HG03095 (cell line): ENCODE data around the gene TMCC3.

Source experiments
- ATAC-seq: cut with Tn5 transposase; IDR thresholded peaks from one replicate; pipeline ENCODE4 v1.9.1; 2021; ENCODE audit warnings: moderate library complexity; ENCODE audit not compliant: unreplicated experiment

The TMCC3 gene

DNA sequence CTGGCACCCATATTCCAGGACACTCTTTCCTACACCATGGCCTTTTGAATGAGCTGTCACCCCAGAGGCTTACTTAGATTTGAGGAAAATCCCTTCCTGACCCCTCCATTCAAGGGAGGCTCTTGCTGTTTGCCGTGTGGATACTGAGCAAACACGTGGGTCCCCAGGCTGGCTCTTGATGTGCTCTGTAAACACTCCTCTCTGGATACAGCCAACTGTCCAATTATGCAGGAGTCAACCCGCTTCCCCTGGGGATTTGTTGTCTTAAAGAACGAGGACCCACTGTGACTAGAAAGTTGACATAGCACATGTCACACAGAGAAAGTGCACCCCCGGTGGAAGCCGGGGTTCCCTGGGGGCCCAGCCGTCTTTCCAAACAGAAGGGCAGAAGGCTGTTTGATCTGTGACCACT, 114.8 kb downstream of the TMCC3 start:
- no peak for ATAC-seq

DNA sequence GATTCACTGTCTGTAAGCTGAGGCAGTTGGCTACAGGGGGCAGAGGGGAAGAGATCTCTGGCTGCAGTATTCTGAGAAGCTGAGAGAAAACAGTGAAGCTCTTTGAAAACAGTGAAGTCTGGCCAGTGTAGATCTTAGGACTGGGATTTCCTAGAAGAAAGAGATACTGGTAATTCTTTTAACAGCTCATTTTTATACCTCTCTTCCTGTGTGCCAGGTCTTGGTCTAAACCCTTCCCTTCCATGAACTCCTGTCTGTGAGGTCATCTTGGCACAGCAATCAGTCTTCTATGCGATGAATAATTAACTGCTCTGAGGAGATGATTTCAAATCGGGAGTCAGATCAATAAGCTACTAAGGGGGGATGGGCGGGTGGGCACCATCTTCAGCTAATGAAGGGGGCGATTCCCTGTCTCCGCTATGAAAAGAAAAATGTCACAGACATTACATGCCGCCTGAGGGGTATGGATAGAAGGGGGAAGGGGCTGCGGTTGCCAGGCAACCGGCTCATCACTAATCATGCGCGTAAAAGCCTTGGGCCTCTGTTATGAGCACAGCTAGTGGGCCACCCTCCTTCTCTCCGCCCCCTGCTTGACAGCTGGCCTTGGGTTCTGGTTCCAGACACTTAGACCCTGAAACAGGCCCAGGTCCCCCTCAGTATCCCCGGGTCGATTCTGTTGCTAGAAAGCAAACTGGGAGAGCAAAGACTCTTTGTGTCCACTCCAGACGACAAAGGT, 115.4 kb downstream of the TMCC3 start:
- no peak for ATAC-seq

DNA sequence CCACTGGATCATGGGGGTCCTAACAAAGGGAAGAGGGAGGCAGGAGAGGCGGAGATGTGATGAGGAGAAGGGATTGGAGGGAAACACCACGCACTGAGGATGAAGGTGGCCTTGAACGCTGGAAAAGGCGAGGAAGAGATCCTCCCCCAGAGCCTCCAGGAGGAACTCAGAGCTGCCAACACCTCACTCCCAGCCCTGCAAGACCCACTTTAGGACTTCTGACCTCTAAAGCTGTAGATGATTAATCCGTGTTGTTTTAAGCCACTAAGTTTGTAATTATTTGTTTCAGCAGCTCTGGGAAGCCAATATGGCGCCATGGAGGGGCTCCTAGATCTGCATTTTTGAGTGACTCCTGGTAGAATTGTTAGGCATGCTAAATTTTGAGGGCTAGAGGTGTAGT, 116.1 kb downstream of the TMCC3 start:
- ATAC-seq = no peak

DNA sequence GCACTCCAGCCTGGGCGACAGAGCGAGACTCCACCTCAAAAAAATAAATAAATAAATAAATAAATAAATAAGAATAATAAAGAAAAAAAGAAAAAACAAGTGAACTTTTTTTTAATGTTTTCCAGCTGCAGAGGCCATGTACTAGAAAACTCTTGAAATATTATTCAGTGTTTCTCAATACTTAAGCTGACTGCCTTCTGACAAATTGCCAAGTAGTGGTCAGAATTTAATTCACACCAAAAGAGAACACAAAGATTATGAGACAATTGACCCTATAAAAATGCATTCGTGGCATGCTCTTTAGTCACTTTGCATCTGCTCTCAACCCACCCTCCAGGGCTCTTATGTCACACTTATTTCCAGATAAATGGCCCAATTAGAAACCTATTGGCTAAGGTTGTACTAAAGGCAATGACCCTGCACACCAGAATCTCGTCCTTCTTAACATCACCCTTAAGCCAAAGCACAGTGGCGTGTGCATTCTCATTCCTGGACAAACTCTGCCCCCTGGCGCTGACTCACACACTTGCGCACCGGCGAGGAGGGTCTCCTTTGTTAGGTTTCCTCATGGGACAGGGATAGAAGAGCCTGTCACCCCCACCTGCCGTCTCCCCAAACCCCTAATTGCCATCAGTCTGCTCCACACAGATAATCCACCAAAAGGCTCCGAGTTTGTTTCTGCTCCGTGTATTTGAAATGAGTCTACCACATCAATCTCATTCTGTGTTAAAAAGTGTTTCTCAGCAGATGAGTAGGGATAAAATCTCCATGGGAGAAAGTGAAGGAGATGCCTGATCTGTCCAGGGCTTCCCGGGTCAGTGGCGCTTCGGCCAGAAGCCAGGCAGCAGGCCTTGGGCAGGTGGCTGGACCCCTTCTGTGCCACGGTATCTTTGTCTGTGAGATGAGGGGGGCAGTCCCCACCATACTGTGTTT, 117.6 kb downstream of the TMCC3 start:
- ATAC-seq = peak; percentile 86

DNA sequence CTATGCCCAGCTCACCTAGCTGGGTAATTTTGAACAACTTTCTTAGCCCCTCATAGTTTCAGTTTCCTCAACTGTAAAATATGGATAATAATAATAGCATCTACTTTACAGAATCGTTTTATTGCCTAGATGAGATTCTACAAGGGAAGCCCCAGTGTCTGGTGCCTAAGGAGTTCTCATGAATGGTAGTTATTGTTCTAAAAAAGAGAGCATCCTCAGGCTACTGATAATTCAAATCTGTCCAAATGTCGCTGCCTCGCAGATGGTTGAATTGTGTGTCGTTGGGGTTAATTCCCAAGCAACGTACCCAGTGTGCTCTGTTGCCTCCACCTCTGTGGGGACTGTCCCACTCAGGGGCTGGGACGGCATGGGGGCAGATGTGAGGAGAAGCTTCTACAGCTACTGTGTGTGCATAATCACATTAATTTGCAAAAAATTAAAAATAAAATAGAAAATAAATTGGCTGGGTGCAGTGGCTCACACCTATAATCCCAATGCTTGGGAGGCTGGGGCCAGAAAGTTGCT, 119.1 kb downstream of the TMCC3 start:
- ATAC-seq = no peak

DNA sequence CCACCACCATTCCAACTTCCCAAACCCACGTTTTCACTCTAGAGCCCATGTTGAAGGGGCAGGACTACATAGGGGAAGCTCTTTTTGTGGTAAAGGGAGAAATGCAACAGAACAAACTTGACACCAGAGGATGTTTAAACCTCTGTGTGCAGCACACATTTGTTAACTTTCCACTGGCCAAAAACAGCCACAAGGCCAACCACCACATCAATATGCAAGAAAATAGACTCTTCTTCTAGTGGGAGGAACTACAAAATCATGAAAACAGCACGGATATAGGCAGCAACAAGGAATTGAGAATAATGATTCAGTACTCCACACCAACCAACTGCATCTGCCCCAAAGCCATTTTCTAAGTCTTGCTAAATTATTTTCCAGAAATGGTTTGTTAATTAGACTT, 124.4 kb downstream of the TMCC3 start:
- ATAC-seq = no peak
